Bronchial epithelial cell (primary cell): Measurements from ENCODE around the gene TMEM200B. TPM values are rescaled to one million over a fixed set of nuclear protein-coding genes. Genes with fewer than 3 reads are reported as not detected.
"Not testable (repeated sequence)": the region's sequence is repeated elsewhere in the genome, so short reads cannot be mapped to it uniquely, and the experiment has no call there.

ENCODE experiments used
- DNase-seq: peaks from one replicate; pipeline ENCODE4 v3.0.0-alpha.2; 2010; ENCODE audit warnings: low read depth
- FAIRE-seq: peaks from 2 replicates; lab custom pipeline; 2011; peaks lifted over from hg19 to GRCh38; lab: Jason Lieb, UNC
- H3K27me3 ChIP-seq: 2 replicates; pipeline ENCODE4 v1.5.1; 2011; ENCODE audit warnings: low read length; ENCODE audit not compliant: control insufficient read depth, insufficient read depth
- H3K36me3 ChIP-seq: 2 replicates; pipeline ENCODE4 v1.5.1; 2011; ENCODE audit warnings: low read length; ENCODE audit not compliant: control insufficient read depth, insufficient read depth
- H3K4me3 ChIP-seq: 2 replicates; pipeline ENCODE4 v1.5.1; 2011; ENCODE audit warnings: mild to moderate bottlenecking, low read depth, low read length, control low read depth
- total RNA-seq: library from RNA; depleted of rRNA; stranded (reverse); fragments of >200 nt; gene quantifications from 2 replicates; pipeline ENCODE4 v1.2.1, GENCODE V29; 2014
- TF ChIP-seq, protein P1 (sequence below): IDR thresholded peaks from 2 replicates; pipeline ENCODE4 v1.5.1; 2011; ENCODE audit warnings: mild to moderate bottlenecking, moderate library complexity, low read length, control low read depth, inconsistent platforms; ENCODE audit not compliant: insufficient read depth, severe bottlenecking

TMEM200B gene
- total RNA-seq, 1 donor from 2014 or later, result 1.1 TPM

DNA sequence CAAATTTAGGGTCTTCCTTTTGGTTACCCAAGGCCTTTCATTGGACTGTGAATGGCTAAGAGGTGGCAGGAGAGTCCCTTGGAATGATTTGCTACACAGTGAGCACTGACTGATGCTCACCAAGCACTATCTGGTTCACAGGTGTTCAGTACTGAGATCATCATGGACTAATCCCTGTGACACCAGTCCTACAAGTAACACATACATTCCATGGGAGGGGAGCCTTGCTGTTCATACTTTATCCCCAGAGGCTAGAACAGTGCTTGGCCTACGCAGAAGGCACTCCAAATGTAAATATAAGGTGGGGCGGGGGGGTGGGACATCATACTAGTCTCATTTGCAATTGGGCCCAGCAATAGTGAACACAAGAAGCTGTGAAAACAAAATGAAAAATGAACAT, 20.5 kb upstream of the TMEM200B start:
- Histone ChIP-seq H3K4me3 (no peak overlapping the region), H3K36me3 (peaks cover 14% of the 10 kb centered on the region), H3K27me3 (no peaks in the 10 kb centered on the region)
- TF ChIP-seq, protein P1, sequence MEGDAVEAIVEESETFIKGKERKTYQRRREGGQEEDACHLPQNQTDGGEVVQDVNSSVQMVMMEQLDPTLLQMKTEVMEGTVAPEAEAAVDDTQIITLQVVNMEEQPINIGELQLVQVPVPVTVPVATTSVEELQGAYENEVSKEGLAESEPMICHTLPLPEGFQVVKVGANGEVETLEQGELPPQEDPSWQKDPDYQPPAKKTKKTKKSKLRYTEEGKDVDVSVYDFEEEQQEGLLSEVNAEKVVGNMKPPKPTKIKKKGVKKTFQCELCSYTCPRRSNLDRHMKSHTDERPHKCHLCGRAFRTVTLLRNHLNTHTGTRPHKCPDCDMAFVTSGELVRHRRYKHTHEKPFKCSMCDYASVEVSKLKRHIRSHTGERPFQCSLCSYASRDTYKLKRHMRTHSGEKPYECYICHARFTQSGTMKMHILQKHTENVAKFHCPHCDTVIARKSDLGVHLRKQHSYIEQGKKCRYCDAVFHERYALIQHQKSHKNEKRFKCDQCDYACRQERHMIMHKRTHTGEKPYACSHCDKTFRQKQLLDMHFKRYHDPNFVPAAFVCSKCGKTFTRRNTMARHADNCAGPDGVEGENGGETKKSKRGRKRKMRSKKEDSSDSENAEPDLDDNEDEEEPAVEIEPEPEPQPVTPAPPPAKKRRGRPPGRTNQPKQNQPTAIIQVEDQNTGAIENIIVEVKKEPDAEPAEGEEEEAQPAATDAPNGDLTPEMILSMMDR, result no peak
- DNase-seq (no peak), FAIRE-seq (no peak)

DNA sequence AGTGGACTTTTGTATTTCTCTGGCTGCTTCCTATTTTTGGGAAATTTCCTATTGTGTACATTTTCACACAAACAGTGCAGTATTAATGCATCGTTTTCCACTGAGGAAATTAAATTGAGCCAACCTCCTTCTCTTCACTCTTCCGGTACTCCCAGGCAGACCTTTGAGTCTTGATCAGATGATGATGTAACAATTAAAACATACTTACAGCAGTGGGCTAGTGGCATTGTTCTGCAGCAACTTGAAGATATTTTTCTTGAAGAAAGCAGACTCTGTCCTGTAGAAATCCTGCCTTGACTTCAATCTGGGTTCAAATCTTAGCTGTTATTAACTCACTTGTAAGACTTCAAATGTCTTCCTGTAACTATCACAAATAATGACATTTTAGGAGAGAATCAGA, 19.0 kb upstream of the TMEM200B start:
- no peak for FAIRE-seq
- H3K27me3 ChIP-seq, result no peaks in the 10 kb centered on the region
- TF ChIP-seq, protein P1, result no peak
- no peak for DNase-seq
- H3K36me3 ChIP-seq, result peaks cover 3% of the 10 kb centered on the region
- H3K4me3 ChIP-seq, result no peak overlapping the region

DNA sequence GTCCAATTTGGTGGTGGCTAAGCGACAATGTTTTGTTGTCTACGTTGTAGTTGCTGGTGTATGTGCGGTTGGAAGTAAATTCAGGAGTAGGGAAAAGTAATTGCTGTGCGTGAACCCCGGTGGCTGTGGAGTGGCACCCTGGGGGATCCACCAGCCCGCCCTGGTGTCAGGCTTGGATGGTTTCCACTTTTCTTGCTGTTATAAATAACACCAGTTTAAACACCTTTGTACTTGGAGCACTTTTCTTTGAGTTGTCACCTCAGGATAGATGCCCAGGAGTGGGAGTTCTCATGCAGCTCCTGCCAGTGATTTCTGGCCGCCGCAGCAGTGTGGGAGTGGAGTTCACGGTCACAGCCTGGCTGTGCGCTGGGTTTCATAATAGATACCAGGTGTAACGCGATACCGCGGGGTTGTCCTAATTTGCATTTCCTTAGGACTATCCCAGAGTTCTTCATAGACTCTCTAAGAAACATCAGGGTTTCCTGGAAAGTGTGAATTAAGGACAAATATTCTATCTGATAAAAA, 12.8 kb upstream of the TMEM200B start:
- Histone ChIP-seq H3K27me3 (peaks cover 5% of the 10 kb centered on the region), H3K36me3 (no peaks in the 10 kb centered on the region), H3K4me3 (no peak overlapping the region)
- FAIRE-seq, result no peak
- TF ChIP-seq, protein P1, result no peak
- no peak for DNase-seq

DNA sequence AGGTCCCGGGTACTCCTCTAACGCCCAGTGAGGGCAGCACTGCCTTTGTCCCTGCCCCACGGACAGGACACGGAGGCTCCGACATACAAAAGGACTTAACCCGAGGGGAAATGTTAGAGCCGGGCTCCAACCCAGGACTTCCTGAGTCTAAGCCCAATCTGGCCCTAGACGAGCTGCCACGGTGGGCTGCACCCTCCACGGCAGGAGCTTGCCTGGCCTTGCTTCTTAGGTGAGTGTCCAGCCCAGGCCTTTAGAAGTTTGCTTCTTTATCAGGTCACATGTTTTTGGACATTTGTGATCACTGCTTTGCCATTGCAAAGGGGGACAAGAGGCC, 11.0 kb upstream of the TMEM200B start:
- Histone ChIP-seq H3K36me3 (no peaks in the 10 kb centered on the region), H3K27me3 (peaks cover 5% of the 10 kb centered on the region), H3K4me3 (no peak overlapping the region)
- no peak for FAIRE-seq
- no peak for DNase-seq
- TF ChIP-seq, protein P1, result no peak

DNA sequence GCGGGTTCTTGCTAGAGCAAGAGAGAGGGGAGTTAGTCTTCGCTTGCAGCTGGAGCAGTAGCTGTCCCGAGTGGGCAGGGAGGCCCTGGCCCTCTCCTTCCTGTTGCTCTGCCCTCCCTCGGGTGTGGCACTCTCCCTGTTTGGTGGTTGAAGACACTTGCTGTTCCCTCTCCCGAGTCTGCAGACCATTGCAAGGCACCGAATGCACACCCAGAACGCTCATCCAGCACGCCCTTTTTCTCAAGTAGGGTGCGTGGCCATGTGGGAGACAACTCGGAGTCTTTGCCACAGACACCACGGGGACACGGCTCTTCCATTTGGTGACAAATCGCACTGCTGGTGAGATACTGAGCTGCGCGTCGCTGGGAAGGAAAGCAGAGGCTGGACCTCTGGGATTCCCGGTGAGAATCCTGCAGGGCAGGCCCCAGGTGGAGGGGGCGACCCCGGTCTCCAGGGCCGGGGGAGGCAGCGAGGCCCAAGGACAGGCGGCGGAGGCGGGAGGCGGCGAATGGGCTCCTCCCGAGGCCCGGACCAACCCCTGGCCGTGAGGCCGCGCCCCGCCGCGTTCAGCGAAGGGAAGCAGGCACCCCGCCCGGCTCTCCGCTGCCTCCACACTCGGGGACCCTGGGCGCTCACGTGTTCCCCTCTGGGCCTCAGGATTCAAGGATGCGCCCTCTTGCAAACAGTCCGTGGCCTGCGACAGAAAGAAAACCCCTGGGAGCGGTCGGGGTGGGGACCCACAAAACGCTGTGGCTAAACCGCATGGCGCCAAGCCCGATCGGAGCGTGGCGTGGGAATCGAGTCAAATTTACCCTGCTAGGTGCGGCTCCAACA, 10.4 kb upstream of the TMEM200B start:
- no peak overlapping the region for H3K4me3 ChIP-seq
- TF ChIP-seq, protein P1, result no peak
- FAIRE-seq, result no peak
- peaks cover 5% of the 10 kb centered on the region for H3K27me3 ChIP-seq
- no peak for DNase-seq
- H3K36me3 ChIP-seq, result no peaks in the 10 kb centered on the region

DNA sequence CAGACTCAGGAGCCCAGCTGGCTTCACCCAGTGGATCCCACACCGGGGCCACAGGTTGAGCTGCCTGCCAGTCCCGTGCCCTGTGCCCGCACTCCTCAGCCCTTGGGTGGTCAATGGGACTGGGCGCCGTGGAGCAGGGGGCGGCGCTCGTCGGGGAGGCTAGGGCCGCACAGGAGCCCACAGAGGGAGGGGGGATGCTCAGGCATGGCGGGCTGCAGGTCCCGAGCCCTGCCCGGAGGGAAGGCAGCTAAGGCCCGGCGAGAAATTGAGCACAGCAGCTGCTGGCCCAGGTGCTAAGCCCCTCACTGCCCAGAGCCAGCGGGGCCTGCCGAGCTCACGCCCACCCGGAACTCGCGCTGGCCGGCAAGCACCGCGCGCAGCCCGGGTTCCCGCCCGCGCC, 7.4 kb upstream of the TMEM200B start:
- H3K36me3 ChIP-seq, H3K27me3 ChIP-seq, FAIRE-seq, H3K4me3 ChIP-seq, DNase-seq: not testable (repeated sequence)
